GM19452 (cell line): ENCODE measurements around the gene FUBP3.

Source experiments
- ATAC-seq: cut with Tn5 transposase; IDR thresholded peaks from one replicate; pipeline ENCODE4 v1.9.1; 2021; ENCODE audit not compliant: unreplicated experiment

The FUBP3 gene

GRCh38 chr9:130578865-130579737 is at the start of gene FUBP3:
TSS of gene FUBP3 (plus strand) at chr9:130579577. CDS start at chr9:130579681, 104 bp downstream.
- ATAC-seq: peak; percentile 81

- no peak for ATAC-seq
Measured at GRCh38 chr9:130530938-130531337, 48.4 kb upstream of the FUBP3 start.

- ATAC-seq: no peak
Measured at GRCh38 chr9:130531670-130532069, 47.7 kb upstream of the FUBP3 start.

DNA sequence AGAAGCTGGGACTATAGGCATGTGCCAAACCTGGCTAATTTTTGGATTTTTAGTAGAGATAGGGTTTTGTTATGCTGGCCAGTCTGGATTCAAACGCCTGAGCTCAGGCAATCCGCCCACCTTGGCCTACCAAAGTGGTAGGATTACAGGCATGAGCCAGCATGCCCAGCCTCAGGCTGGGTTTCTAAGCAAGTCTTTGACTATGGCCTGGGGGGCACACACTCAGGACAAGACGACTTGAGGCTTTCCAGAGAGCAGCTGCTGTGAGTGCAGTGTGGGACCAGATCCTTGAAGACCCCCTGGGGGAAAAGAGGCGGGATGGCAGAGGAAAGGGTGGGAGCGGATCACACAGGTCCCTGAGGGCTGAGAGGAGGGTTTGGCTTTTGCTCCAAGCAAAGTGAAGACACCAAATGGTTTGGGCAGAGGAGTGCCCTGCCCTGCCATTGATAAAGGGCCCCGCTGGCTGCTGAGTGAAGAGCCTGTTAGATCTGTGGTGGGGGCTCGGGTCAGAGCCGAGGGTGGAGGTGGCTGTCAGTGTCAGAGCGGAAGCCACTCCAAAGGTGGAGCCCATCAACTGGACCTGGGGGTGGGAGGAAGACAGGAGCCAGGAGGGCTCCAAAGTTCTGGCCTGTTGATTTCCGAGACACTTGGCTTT is 46.8 kb upstream of the FUBP3 start:
- no peak for ATAC-seq

GRCh38 chr9:130535818-130536521 is 43.4 kb upstream of the FUBP3 start:
- no peak for ATAC-seq

GRCh38 chr9:130536701-130537107 is 42.7 kb upstream of the FUBP3 start:
- ATAC-seq: no peak

GRCh38 chr9:130537346-130538050 is 41.9 kb upstream of the FUBP3 start:
- no peak for ATAC-seq

DNA sequence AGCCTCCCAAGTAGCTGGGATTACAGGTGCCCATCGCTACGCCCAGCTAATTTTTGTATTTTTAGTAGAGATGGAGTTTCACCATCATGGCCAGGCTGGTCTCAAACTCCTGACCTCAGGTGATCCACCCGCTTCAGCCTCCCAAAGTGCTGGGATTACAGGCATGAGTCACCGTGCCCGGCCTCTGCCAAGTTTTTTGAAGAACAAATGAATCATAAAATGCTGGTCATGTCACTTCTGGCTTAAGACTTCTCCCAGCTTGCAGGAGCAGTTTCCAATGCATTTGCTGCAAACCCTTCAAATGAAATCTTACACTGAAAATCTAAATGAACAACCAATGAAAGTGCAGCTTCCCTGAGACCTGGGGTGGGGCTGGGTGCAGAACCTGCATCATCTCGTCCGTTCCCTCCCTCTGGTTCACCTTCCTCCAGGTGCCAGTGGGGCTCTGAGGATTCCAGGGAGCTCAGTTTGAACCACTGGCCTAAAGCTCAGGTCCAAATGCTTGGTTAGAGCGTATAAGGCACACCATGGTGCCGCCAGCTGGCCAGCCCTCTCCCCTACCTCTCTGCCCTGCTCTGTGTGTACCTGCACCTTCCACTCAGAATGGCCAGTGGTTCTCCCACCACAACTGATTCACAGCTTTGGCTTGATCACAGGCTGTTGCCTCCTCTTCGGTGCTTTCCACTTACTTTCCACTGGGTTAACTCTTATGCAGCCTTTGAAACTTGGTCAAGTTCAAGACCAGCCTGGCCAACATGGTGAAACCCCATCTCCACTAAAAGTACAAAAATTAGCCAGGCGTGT is 39.8 kb upstream of the FUBP3 start:
- ATAC-seq: no peak

DNA sequence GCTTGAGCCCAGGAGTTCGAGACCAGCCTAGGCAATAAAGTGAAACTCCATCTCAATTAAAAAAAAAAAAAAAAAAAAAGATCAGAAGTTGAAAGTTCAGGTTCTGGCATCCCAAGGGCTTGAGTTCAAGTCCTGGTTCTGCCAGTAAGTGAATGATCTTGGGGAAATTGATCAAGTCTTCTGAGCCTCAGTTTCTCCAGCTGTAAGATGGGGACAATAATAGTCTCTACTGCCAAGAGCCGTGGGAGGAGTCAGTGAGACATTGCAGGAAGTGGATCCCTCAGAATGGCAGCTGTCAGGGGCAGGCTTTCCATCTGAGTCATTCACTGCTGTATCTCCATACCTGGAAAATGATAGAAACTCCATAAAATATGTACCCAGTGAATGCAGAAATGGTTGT is 37.8 kb upstream of the FUBP3 start:
- no peak for ATAC-seq

GRCh38 chr9:130542038-130542437 is 37.3 kb upstream of the FUBP3 start:
- ATAC-seq: no peak

DNA sequence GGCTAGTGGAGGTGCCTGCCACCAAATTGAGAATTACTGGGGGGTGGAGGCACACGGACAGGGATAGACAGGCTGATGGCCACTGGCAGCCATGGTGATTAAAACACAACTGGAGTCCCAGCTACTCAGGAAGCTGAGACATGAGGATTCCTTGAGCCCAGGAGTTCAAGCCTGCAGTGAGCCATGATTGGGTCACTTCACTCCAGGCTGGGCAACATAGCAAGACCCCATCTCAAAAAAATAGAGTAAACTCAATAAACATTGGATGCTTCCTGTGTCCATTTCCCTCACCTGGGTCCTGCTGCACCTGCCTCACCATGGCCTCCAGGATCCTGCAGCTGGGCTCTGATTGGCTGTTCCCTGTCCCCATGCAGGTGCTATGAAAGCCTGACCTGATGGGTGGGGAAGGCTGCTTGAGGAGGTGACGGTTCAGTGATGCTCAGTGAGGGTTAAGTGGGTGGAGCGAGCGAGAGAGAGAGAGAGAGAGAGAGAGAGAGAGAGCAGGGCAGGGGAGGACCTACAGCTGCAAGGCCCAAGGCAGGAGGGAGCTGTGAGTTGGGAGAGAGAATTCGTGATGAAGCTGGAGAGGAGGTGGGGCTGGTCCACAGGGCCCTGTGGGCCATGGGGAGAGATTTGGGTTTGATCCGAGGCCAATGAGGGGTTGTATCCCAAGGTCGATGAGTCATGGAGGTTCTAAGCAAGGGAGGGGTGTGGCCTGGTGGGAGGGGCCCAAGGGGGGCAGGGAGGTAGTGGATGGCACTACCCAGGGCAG is 36.7 kb upstream of the FUBP3 start:
- ATAC-seq: no peak

GRCh38 chr9:130543368-130543767 is 36.0 kb upstream of the FUBP3 start:
- no peak for ATAC-seq

DNA sequence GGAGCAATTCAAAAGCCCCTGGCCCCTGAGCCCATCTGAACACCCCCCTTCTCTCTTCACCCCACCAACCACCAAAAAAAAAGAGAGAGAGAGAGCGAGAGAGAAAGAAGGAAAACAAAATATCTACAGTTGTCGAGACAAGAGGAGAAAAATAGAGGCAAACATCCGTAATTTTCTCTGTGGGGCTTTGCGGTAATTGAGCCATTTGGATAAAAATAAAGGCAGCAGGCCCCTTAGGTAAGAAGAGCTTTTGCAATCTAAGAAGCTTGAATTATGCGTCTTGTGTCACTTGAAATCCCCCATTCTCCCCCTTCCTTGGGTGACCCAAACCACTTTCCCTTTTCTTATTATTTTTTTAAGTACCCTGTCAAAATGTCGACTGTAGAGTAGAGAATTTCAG is 35.5 kb upstream of the FUBP3 start:
- ATAC-seq: no peak

- no peak for ATAC-seq
Measured at GRCh38 chr9:130544364-130544763, 35.0 kb upstream of the FUBP3 start.

GRCh38 chr9:130548103-130548502 is 31.3 kb upstream of the FUBP3 start:
- no peak for ATAC-seq

- no peak for ATAC-seq
Measured at GRCh38 chr9:130549093-130549735, 30.2 kb upstream of the FUBP3 start.

GRCh38 chr9:130554606-130555005 is 24.8 kb upstream of the FUBP3 start:
- ATAC-seq: no peak

GRCh38 chr9:130555061-130555460 is 24.3 kb upstream of the FUBP3 start:
- no peak for ATAC-seq

- no peak for ATAC-seq
Measured at GRCh38 chr9:130555968-130556367, 23.4 kb upstream of the FUBP3 start.
